GM12878 (cell line): Measurements from ENCODE around the gene MCCD1.

Experiments
- CEBPB ChIP-seq, 2 experiments: fragments of 150-350 bp in 1 of 2; IDR thresholded peaks; 2 replicates each; pipeline ENCODE4 v1.6.1; 2012 to 2014; ENCODE audit warnings: low read depth in 2 of 2, low read length in 2 of 2, borderline replicate concordance in 1 of 2, inconsistent platforms in 1 of 2
- EP300 ChIP-seq, 2 experiments: fragments of 150-350 bp in 1 of 2; IDR thresholded peaks; 2 replicates each; pipeline ENCODE4 v1.6.1; 2011 to 2012; ENCODE audit warnings: low read depth in 2 of 2, low read length in 2 of 2, borderline replicate concordance in 1 of 2, improper control_type of control experiment in 1 of 2, inconsistent platforms in 1 of 2; ENCODE audit not compliant: control insufficient read depth in 1 of 2
- EZH2 ChIP-seq: IDR thresholded peaks from 2 replicates; pipeline ENCODE4 v1.6.1; 2012; ENCODE audit warnings: low read depth, mild to moderate bottlenecking, control low read depth, inconsistent platforms, low read length, borderline replicate concordance; ENCODE audit not compliant: control insufficient read depth
- GABPA ChIP-seq: IDR thresholded peaks from 2 replicates; pipeline ENCODE4 v1.6.1; 2014; ENCODE audit warnings: antibody characterized with exemption, low read depth, mild to moderate bottlenecking, inconsistent platforms
- JUNB ChIP-seq: IDR thresholded peaks from 2 replicates; pipeline ENCODE4 v1.6.1; 2016; ENCODE audit warnings: antibody characterized with exemption, mild to moderate bottlenecking
- MTA2 ChIP-seq: fragments of 450-650 bp; IDR thresholded peaks from 2 replicates; pipeline ENCODE4 v1.6.1; 2016; ENCODE audit warnings: low read depth, mild to moderate bottlenecking, moderate library complexity
- NBN ChIP-seq: fragments of 450-650 bp; IDR thresholded peaks from 2 replicates; pipeline ENCODE4 v1.6.1; 2016
- POLR2A ChIP-seq: IDR thresholded peaks from 2 replicates; pipeline ENCODE4 v1.6.1; 2011; ENCODE audit warnings: low read depth, mild to moderate bottlenecking, low read length
- POLR2AphosphoS5 ChIP-seq: IDR thresholded peaks from 2 replicates; pipeline ENCODE4 v1.6.1; 2011; ENCODE audit warnings: mild to moderate bottlenecking, low read length, inconsistent platforms
- SREBF1 ChIP-seq: IDR thresholded peaks from 2 replicates; pipeline ENCODE4 v1.6.1; 2012; ENCODE audit warnings: mild to moderate bottlenecking, low read length
- ZNF274 ChIP-seq: IDR thresholded peaks from one replicate; pipeline ENCODE4 v1.8.0; 2011; ENCODE audit not compliant: insufficient read length, insufficient read depth
- TF ChIP-seq, protein P1 (sequence below), 3 experiments: IDR thresholded peaks in 2 of 3; conservative IDR thresholded peaks in 1 of 3; 2 replicates each; pipeline ENCODE4 v1.5.1; 2011; ENCODE audit warnings: low read depth in 3 of 3, low read length in 3 of 3, mild to moderate bottlenecking in 3 of 3, control low read depth in 2 of 3, moderate library complexity in 2 of 3, inconsistent platforms in 1 of 3, mixed read lengths in 1 of 3; ENCODE audit not compliant: control insufficient read depth in 2 of 3, insufficient read depth in 1 of 3; ENCODE audit errors: extremely low read depth in 1 of 3
- TF ChIP-seq, protein P2 (sequence below): fragments of 450-650 bp; IDR thresholded peaks from 2 replicates; pipeline ENCODE4 v1.6.1; 2017; ENCODE audit warnings: mild to moderate bottlenecking

DNA sequence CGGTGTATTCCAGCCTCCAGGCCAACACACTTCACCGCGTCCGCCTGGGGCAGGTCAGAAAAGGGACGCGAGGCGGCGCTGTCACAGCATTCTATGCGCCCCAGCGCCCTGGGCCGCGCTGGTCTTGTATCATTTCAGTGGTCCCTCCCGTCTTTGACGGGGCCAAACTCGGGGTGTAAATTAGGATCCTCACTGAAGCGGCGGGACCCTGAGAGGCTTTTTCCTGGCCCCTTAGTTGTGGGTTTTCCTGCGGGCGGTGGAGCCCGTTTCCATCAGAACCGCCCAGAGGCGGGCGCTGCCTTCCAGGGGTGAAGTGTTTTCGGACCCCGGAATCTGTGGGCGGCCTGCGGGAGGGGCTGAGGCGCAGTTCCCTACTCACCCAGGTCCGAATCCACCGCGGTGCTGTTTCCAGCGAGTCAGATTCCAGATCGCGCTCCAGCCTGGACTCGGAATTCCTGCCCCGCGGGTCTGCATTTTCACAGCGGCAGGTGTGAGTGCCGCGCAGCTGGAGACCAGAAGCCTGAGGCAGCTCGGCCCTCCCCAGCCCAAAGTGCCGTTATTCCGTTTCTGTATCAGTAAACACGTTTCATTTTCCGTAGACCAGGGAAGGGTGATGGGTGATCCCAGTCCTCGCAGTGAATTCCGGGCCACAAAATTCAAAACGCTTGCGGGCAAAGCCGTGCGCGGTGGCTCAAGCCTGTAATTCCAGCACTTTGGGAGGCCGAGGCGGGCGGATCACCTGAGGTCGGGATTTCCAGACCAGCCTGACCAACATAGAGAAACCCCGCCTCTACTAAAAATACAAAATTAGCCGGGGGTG is 34.7 kb upstream of the MCCD1 start:
- TF ChIP-seq, protein P1, sequence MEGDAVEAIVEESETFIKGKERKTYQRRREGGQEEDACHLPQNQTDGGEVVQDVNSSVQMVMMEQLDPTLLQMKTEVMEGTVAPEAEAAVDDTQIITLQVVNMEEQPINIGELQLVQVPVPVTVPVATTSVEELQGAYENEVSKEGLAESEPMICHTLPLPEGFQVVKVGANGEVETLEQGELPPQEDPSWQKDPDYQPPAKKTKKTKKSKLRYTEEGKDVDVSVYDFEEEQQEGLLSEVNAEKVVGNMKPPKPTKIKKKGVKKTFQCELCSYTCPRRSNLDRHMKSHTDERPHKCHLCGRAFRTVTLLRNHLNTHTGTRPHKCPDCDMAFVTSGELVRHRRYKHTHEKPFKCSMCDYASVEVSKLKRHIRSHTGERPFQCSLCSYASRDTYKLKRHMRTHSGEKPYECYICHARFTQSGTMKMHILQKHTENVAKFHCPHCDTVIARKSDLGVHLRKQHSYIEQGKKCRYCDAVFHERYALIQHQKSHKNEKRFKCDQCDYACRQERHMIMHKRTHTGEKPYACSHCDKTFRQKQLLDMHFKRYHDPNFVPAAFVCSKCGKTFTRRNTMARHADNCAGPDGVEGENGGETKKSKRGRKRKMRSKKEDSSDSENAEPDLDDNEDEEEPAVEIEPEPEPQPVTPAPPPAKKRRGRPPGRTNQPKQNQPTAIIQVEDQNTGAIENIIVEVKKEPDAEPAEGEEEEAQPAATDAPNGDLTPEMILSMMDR (IDR thresholded peaks at IDR 0.05 in 2 of 3, conservative IDR thresholded peaks at IDR 0.05 in 1 of 3; ENCODE audit: control insufficient read depth in 2 of 3, extremely low read depth in 1 of 3, insufficient read depth in 1 of 3, low read depth in 3 of 3, low read length in 3 of 3): peak; percentile 72 to 94 (median 85)
- TF ChIP-seq, protein P2, sequence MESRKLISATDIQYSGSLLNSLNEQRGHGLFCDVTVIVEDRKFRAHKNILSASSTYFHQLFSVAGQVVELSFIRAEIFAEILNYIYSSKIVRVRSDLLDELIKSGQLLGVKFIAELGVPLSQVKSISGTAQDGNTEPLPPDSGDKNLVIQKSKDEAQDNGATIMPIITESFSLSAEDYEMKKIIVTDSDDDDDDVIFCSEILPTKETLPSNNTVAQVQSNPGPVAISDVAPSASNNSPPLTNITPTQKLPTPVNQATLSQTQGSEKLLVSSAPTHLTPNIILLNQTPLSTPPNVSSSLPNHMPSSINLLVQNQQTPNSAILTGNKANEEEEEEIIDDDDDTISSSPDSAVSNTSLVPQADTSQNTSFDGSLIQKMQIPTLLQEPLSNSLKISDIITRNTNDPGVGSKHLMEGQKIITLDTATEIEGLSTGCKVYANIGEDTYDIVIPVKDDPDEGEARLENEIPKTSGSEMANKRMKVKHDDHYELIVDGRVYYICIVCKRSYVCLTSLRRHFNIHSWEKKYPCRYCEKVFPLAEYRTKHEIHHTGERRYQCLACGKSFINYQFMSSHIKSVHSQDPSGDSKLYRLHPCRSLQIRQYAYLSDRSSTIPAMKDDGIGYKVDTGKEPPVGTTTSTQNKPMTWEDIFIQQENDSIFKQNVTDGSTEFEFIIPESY: no peak
- TF ChIP-seq NBN: 0 out of 2 replicates have a peak, but pooled peaks have one; percentile 34
- 0 out of 2 replicates have a peak, but pooled peaks have one; percentile 23 for TF ChIP-seq POLR2A
- TF ChIP-seq MTA2: no peak
- no peak for TF ChIP-seq EZH2
- no peak for TF ChIP-seq JUNB
- TF ChIP-seq EP300 (IDR thresholded peaks at IDR 0.05; ENCODE audit: borderline replicate concordance in 1 of 2, control insufficient read depth in 1 of 2, low read depth in 2 of 2, low read length in 2 of 2): no peak
- TF ChIP-seq CEBPB (IDR thresholded peaks at IDR 0.05; ENCODE audit: borderline replicate concordance in 1 of 2, low read depth in 2 of 2, low read length in 2 of 2): no peak
- no peak for TF ChIP-seq GABPA
- TF ChIP-seq POLR2AphosphoS5: no peak
- TF ChIP-seq SREBF1: no peak
- no peak for TF ChIP-seq ZNF274
